ENCODE measurements around the gene SLC1A6. TPM values are rescaled to one million over a fixed set of nuclear protein-coding genes. Genes with fewer than 3 reads are reported as not detected.
A peak's percentile ranks its signal among the peaks of the same experiment; 100 is the strongest.

The SLC1A6 gene
- total and polyA plus RNA-seq, 2 donors (not counting 1 experiment from before 2014, with no cell fraction given) = 0.25 TPM; not detected in 1

DNA sequence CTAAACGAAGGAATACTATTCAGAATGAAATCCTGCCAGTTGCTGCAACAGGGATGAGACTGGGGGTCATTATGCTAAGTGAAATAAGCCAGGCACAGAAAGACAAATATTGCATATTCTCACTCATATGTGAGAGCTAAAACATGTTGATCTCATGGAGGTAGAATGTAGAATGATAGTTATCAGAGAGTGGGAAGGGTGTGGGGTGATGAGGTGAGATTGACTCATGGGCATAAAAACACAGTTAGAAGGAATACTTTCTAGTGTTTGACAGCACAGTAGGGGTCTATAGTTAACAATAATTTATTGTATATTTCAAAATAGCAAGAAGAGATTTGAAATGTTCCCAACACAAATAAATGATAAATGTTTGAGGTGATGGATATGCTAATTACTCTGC is 46.2 kb downstream of the SLC1A6 start:
- peaks cover 37% of the 10 kb centered on the region for H3K27me3 Mint-ChIP-seq
- no CpG with 5 or more reads among the region's 1 CpG for WGBS (ENCODE audit: insufficient coverage)
- no peak overlapping the region for H3K4me3 Mint-ChIP-seq
- Histone ChIP-seq H3K36me3 (replicated peaks in 1 of 2; ENCODE audit: control extremely low read depth in 1 of 2, control insufficient read depth in 1 of 2, extremely low read depth in 1 of 2, insufficient read depth in 2 of 2, low read length in 1 of 2) (no peaks in the 10 kb centered on the region), H3K79me2 (ENCODE audit: control insufficient read depth, insufficient read depth, low read length) (no peaks in the 10 kb centered on the region), H3K27ac (ENCODE audit: low read length in 2 of 2) (no peak overlapping the region), H3K27me3 (replicated peaks in 1 of 4; ENCODE audit: control extremely low read depth in 1 of 4, control insufficient read depth in 3 of 4, insufficient read depth in 4 of 4, low read length in 3 of 4) (peaks cover 0 to 4% (median 2%) of the 10 kb centered on the region in 4 experiments), H4K20me1 (ENCODE audit: control insufficient read depth, insufficient read depth, low read length, poor library complexity, severe bottlenecking) (no peaks in the 10 kb centered on the region), H3K4me2 (replicated peaks; ENCODE audit: low read depth, low read length, poor library complexity, severe bottlenecking) (no peak overlapping the region), H2AFZ (ENCODE audit: insufficient read depth, low read depth, low read length, poor library complexity, severe bottlenecking) (no peak overlapping the region), H3K4me1 (ENCODE audit: control insufficient read depth in 2 of 2, insufficient read depth in 2 of 2, low read length in 2 of 2) (no peaks in the 10 kb centered on the region), H3K4me3 (ENCODE audit: control extremely low read depth in 1 of 5, extremely low read depth in 1 of 5, insufficient read depth in 1 of 5, low read depth in 2 of 5, low read length in 4 of 5) (no peak overlapping the region), H3K9ac (ENCODE audit: low read length) (no peak overlapping the region), H3K9me3 (ENCODE audit: control extremely low read depth in 1 of 3, control insufficient read depth in 2 of 3, insufficient read depth in 1 of 3, low read length in 2 of 3) (no peaks in the 10 kb centered on the region)
- peaks cover 2% of the 10 kb centered on the region for H3K9me3 Mint-ChIP-seq (ENCODE audit: insufficient read depth)
- ChIA-PET POLR2A (no interaction called here), CTCF (no interaction called here)
- intact Hi-C loops (cut with micrococcal nuclease) = no loop called here
- DNase-seq (no peak), ATAC-seq (ENCODE audit: low read depth) (no peak)
- no peaks in the 10 kb centered on the region for H3K4me1 Mint-ChIP-seq
- TF ChIP-seq, protein P1, sequence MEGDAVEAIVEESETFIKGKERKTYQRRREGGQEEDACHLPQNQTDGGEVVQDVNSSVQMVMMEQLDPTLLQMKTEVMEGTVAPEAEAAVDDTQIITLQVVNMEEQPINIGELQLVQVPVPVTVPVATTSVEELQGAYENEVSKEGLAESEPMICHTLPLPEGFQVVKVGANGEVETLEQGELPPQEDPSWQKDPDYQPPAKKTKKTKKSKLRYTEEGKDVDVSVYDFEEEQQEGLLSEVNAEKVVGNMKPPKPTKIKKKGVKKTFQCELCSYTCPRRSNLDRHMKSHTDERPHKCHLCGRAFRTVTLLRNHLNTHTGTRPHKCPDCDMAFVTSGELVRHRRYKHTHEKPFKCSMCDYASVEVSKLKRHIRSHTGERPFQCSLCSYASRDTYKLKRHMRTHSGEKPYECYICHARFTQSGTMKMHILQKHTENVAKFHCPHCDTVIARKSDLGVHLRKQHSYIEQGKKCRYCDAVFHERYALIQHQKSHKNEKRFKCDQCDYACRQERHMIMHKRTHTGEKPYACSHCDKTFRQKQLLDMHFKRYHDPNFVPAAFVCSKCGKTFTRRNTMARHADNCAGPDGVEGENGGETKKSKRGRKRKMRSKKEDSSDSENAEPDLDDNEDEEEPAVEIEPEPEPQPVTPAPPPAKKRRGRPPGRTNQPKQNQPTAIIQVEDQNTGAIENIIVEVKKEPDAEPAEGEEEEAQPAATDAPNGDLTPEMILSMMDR (IDR thresholded peaks at IDR 0.05) = no peak
- no peak for TF ChIP-seq EZH2 (IDR thresholded peaks at IDR 0.05; ENCODE audit: borderline replicate concordance, insufficient read depth, low read depth, low read length, poor library complexity, severe bottlenecking)
- no peak overlapping the region for H3K27ac Mint-ChIP-seq

DNA sequence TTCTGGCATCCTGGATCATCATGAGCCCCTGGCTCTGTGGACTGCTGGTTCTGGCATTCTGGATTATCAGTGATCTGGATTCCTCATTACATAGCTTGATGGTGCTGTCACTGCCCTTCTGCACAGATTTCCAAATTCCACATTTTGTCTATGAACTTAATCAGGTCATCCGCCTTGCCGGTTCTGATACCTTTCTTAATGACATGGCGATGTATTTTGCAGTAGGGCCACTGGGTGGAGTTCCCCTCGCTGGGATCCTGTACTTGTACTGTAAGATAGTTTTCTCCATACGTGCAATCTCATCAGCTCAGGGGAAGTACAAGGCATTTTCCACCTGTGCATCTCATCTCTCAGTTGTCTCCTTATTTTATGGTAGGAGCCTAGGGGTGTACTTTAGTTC is 62.8 kb downstream of the SLC1A6 start:
- Mint-ChIP-seq H3K27me3 (peaks cover 50% of the 10 kb centered on the region), H3K4me1 (no peaks in the 10 kb centered on the region), H3K27ac (no peak overlapping the region), H3K9me3 (ENCODE audit: insufficient read depth) (peaks cover 4% of the 10 kb centered on the region), H3K4me3 (no peak overlapping the region)
- H3K79me2 ChIP-seq (ENCODE audit: control insufficient read depth, insufficient read depth, low read length) = no peaks in the 10 kb centered on the region
- intact Hi-C loops (cut with micrococcal nuclease) = no loop called here
- no peak overlapping the region for H3K4me2 ChIP-seq (replicated peaks; ENCODE audit: low read depth, low read length, poor library complexity, severe bottlenecking)
- H2AFZ ChIP-seq (ENCODE audit: insufficient read depth, low read depth, low read length, poor library complexity, severe bottlenecking) = no peak overlapping the region
- no peaks in the 10 kb centered on the region for H4K20me1 ChIP-seq (ENCODE audit: control insufficient read depth, insufficient read depth, low read length, poor library complexity, severe bottlenecking)
- CTCF ChIA-PET = interaction anchor here (0.5 kb wide), 1 partner anchor 190 kb away, joined by 5 read pairs; no protein-coding TSS in a partner anchor
- H3K36me3 ChIP-seq (replicated peaks in 1 of 2; ENCODE audit: control extremely low read depth in 1 of 2, control insufficient read depth in 1 of 2, extremely low read depth in 1 of 2, insufficient read depth in 2 of 2, low read length in 1 of 2) = no peaks in the 10 kb centered on the region
- H3K27ac ChIP-seq (ENCODE audit: low read length in 2 of 2) = no peak overlapping the region
- DNase-seq (peak; percentile 25), ATAC-seq (ENCODE audit: low read depth) (no peak)
- no peaks in the 10 kb centered on the region for H3K4me1 ChIP-seq (ENCODE audit: control insufficient read depth in 2 of 2, insufficient read depth in 2 of 2, low read length in 2 of 2)
- peaks cover 0 to 2% (median 0%) of the 10 kb centered on the region in 4 experiments for H3K27me3 ChIP-seq (replicated peaks in 1 of 4; ENCODE audit: control extremely low read depth in 1 of 4, control insufficient read depth in 3 of 4, insufficient read depth in 4 of 4, low read length in 3 of 4)
- no peak for TF ChIP-seq EZH2 (IDR thresholded peaks at IDR 0.05; ENCODE audit: borderline replicate concordance, insufficient read depth, low read depth, low read length, poor library complexity, severe bottlenecking)
- TF ChIP-seq, protein P1 (IDR thresholded peaks at IDR 0.05) = no peak
- WGBS (ENCODE audit: insufficient coverage) = 44% methylated on average over 3 of the region's 5 CpGs
- POLR2A ChIA-PET = no interaction called here
- peaks cover 2 to 6% (median 4%) of the 10 kb centered on the region in 3 donors for H3K9me3 ChIP-seq (ENCODE audit: control extremely low read depth in 1 of 3, control insufficient read depth in 2 of 3, insufficient read depth in 1 of 3, low read length in 2 of 3)
- no peak overlapping the region for H3K4me3 ChIP-seq (ENCODE audit: control extremely low read depth in 1 of 5, extremely low read depth in 1 of 5, insufficient read depth in 1 of 5, low read depth in 2 of 5, low read length in 4 of 5)
- H3K9ac ChIP-seq (ENCODE audit: low read length) = no peak overlapping the region
